ENCODE results near the gene TNFRSF8.
"Not testable (repeated sequence)": the region's sequence is repeated elsewhere in the genome, so short reads cannot be mapped to it uniquely, and the experiment has no call there.

DNA sequence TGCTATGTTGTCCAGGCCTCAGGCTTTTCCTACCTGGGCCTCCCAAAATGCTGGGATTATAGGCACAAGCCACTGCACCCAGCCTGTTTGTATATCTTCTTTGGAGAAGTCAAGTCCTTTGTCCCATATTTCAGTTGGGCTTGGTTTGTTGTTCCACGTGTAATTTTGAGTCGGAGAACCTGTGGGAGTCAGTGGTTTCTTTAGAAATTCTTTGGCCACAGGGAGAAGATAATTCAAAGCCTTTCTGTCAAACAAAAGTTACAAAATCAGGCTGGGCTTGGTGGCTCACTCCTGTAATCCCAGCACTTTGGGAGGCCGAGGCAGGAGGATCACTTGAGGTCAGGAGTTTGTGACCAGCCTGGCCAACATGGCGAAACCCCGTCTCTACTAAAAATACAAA lies 29.7 kb upstream of the TNFRSF8 start:
- TF ChIP-seq, protein P1, sequence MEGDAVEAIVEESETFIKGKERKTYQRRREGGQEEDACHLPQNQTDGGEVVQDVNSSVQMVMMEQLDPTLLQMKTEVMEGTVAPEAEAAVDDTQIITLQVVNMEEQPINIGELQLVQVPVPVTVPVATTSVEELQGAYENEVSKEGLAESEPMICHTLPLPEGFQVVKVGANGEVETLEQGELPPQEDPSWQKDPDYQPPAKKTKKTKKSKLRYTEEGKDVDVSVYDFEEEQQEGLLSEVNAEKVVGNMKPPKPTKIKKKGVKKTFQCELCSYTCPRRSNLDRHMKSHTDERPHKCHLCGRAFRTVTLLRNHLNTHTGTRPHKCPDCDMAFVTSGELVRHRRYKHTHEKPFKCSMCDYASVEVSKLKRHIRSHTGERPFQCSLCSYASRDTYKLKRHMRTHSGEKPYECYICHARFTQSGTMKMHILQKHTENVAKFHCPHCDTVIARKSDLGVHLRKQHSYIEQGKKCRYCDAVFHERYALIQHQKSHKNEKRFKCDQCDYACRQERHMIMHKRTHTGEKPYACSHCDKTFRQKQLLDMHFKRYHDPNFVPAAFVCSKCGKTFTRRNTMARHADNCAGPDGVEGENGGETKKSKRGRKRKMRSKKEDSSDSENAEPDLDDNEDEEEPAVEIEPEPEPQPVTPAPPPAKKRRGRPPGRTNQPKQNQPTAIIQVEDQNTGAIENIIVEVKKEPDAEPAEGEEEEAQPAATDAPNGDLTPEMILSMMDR (IDR thresholded peaks at IDR 0.05 in 4 of 5, conservative IDR thresholded peaks at IDR 0.05 in 1 of 5), result not testable (repeated sequence)
- TF ChIP-seq POLR2A (IDR thresholded peaks at IDR 0.05), result not testable (repeated sequence)
